GM04504 (cell line): Measurements from ENCODE around the gene HUNK.

ENCODE experiments used
- DNase-seq: peaks from one replicate; pipeline ENCODE4 v3.0.0-alpha.2; 2012; ENCODE audit warnings: low read depth

The HUNK gene

DNA sequence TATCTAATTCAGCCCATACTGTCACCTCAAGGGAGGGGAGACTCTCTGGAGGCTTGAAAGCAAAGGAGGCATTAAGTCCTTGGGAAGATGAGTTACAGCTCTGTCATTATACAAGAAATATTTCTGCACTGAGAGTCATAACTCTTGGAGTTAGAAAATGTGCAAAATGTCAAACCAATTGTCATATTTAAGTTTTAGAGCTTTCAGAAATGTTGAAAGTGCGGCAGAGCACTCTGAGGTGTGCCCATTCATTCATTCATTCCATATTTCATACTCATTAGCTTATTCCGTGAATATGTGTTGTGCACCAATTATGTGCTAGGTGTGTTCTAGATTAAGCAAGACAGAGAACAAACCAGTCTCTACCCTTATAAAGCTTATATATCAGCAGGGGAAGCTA is 87.1 kb downstream of the HUNK start:
- DNase-seq: no peak

DNA sequence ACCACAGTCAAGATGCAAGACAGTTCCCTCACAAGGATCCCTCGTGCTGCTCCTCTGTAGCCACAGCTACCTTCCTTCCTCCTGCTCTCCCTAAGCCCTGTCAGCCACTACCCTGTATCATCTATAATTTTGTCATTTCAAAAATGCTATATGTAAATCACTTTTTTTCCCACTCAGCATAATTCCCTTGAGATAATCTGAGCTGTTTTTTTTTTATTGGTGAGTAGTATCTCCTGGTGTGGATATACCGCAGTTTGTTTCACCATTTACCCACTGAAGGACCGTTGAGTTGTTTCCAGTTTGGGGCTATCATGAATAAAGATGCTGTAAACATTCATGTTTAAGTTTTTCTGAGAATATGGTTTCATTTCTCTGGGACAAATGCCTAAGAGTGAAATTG is 88.2 kb downstream of the HUNK start:
- no peak for DNase-seq

- DNase-seq: no peak
These were observed 88.9 kb downstream of the HUNK start for GRCh38 chr21:31961704-31962103.

DNA sequence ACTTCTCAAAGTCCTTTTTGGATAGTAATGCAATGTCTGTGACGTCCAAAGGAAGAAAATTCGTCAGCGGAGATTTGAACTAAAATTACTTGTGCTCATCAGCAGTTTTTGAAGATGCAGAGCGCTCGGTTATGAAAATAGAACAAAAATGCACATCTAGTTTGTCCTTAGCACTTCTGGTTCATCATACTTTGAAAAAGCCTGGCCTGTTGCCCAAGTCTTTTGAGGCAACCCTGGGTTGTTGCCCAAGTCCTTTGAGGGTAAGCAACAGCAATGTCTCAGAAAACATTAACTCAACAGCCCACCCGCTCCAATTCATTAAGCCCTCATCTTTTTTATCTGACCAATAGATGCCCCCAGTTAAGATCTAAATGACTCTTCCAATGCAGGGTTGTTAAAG is 91.9 kb downstream of the HUNK start:
- no peak for DNase-seq

DNA sequence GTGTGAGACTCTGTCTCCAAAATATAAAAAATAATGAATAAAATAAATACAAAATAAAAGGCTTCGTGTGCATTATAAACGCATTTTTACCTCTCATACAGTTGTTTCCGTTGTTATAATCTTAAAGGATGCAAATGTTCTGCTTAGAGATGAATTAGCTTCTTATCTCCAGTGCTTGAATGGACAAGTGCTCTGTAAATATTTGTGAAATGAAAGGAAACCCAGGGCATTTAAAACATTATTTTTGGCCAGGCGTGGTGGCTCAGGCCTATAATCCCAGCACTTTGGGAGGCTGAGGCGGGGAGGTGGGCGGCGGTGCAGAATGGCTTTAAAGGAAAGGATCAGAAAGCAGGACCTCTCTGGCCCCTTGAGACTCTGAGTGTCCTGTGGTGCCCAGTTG is 94.5 kb downstream of the HUNK start:
- no peak for DNase-seq

DNA sequence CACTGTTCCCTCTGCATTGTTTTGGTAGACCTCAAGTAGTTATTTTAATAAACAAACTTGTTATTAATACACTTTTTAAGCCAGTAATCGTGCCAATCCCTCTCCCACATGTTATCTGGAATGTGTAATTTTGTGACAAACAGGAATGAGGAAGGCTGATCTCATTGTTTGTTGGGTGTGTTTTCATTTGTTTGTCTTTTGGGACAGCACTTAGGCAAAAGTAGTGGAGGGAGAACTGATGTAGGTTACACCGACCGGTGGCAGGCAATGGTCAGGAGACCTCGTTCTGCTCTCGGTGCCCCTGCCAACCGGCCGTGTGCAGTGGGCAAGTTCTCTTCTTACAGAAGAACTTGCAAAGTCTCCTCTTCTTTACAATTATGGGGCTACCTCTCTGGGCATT is 99.8 kb downstream of the HUNK start:
- no peak for DNase-seq

GRCh38 chr21:31973402-31973944 is 100.7 kb downstream of the HUNK start:
- DNase-seq: no peak

DNA sequence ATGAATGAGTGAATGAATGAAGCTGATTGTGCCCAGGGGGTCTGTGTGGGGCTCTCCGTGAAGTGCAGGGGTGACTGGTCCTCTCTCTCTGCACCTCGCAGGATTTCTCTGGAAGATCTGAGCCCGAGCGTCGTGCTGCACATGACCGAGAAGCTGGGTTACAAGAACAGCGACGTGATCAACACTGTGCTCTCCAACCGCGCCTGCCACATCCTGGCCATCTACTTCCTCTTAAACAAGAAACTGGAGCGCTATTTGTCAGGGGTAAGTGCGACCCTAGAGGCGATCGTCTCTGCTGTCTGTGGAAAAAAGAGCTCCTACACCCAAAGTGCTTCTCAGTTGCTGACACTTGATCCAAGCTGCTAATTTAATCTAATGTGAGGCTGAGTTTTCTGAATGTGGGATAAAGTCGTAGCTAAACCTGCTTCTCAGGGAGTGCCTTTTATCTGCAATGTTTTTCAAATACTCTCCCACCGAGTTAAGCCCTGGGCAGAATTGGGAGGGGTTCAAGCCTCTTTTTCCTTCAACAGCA is 101.7 kb downstream of the HUNK start:
- no peak for DNase-seq

DNA sequence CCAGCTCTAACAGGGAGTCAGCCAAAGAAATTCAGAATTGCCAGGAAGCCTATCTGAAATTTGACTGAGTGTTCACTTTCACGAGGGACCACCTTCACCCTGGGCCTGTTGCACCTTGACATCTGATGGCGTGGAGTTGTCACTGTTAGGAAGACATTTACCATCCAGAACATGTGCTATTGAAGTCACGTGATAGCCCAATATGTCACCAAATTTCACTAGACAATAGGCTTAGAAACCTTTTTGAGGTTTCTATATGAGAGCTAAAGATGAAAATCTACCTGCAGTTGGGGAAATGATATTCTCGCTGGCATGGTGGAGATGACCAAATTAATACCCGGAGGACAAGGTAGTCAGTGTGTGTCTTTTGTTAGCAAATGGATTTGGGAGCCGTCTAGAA is 102.7 kb downstream of the HUNK start:
- DNase-seq: no peak

- no peak for DNase-seq
These were observed 105.0 kb downstream of the HUNK start for GRCh38 chr21:31977816-31978215.

GRCh38 chr21:31983120-31983519 is 110.3 kb downstream of the HUNK start:
- no peak for DNase-seq

DNA sequence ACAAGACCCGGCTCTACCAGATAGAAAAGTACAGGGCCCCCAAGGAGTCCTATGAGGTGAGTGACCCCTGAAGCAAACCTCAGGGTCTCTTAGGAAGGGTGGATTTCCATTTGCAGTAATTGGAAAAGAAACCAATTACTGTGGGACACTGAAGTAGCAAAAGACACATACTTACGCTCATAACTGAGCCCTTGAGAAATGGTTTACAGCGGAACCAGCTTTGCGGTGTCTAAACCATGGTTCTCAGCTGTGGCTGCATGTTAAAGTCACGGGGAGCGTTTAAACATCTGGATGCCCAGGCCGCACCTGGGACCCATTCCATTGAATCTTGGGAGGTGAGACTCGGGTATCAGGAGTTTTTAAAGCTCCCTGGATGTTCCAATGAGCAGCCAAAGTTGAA is 110.7 kb downstream of the HUNK start:
- DNase-seq: no peak

DNA sequence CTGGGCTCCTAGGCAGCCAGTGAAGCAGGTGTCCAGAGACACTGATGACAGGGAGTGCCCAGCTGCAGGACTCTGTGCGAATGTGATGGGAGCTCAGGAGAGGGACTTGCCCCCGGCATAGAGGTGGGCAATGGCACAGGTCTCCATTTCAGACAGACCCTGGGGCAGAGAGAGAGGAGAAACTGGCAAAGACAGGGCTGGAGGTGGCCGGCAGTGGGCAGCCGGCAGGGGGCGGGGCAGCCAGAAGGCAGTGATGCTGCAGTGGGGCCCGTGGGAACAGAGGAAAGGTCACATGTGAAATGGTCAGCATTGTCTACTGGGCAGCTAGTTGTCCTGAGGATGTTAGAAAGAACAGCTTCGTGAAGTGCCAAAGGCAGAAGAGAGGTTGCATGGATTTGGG is 112.6 kb downstream of the HUNK start:
- no peak for DNase-seq

DNA sequence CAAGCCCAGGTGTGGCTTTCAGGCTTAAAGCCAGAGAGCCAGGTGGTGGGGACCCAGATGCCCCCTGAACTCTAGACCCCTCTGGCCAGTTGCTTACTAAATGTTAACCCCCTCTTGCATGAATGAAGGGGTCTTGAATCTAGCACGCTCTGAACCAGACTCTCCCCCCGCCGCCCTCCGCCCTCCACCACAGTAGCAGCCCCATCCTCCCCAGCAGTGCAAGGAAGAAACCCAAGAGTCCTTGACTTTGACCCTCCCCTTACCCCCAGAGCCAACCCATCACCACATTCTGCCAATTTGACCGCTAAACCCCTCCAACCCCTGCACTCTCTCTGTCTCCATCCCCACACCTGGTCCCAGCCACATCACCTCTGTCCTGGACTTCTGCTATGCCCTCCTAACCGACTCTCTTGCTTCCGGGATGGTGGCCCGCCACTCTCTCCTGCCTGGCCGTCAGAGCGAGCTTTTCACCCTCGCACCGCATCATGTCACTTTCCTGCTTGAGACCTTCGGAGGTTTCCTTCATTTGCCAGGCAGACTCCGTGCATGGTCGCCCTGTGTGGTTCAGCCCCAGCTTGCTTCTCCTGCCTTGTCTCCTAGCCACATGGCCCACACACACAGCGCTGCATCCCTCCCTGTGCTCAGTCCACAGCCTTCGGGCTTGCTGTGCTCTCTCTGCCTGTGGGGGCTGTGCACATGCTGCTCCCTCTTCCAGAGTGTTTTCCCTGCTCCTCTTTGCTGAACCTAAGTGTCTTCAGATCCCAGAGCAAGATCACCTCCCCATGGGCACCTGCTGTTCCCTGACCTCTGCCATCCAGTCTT is 113.4 kb downstream of the HUNK start:
- DNase-seq: no peak

- no peak for DNase-seq
These were observed 114.9 kb downstream of the HUNK start for GRCh38 chr21:31987696-31988095.

- peak; percentile 15 for DNase-seq
These were observed 115.9 kb downstream of the HUNK start for GRCh38 chr21:31988492-31989290.

DNA sequence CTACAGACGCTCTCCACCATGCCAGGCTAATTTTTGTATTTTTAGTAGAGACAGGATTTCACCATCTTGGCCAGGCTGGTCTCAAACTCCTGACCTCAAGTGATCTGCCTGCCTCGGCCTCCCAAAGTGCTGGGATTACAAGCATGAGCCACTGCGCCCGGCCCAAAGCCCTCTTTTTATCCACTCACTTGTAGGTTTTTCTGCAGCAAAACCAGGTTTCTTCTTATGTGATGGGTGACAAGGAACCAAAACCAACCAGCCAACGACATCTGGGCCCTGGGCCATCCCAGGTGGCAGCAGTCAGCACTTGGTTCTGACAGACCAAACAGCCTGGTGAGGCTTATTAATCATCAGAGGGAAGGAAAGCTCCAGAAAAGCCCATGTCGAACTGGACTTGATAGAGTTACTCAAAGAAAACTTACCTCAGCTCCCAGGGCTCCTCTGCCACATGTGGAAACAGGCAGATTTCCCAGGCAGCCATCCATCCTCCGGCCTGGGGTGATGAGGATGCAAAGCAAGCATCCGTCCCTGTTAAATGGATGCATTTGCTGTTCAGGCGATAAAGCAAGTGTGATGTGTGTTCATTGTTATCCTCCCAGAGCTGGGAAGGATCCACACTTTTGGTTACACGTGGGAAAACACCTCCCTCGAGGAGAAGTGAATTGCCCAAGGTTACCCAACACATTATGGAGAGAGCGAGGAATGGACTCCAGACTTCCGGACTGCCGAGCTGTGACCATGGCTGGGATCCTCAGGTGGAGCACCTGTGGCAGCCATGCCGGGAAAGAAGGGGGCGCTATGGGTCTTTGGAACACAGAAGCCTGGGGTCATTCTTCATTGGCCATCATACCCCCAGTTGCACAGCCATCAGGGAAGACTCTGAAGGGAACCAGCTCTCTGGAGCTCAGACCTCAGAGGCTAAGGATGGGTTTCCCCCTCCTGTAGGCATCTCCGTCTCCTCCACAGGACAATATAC is 118.8 kb downstream of the HUNK start:
- no peak for DNase-seq

GRCh38 chr21:31992391-31992790 is 119.6 kb downstream of the HUNK start:
- no peak for DNase-seq

- no peak for DNase-seq
These were observed 121.3 kb downstream of the HUNK start for GRCh38 chr21:31993826-31994825.

DNA sequence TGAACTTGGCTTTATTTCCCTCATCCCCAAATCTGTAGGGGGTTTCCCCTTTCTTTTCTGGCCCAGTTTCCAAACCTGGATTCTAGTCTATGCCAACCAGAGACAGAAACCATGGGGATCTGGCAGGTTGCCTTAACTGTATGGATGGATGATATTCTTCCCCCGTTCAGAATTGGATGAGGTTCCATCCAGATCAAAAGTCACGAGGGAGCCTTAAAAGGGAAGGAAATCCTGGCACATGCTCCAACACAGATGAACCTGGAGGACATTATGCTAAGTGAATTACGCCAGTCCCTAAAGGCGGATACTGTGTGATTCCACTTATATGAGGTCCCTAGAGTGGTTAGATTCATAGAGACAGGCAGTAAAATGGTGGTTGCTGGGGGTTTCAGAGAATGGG is 124.4 kb downstream of the HUNK start:
- no peak for DNase-seq
